OCI-LY7 (cell line): ENCODE data around the gene ALK. TPM values are rescaled to one million over a fixed set of nuclear protein-coding genes. Genes with fewer than 3 reads are reported as not detected.

Experiments used
- BruUV-seq: library from RNA; stranded (reverse); fragments of 400-500 nt; replicated peaks from 2 replicates; lab custom pipeline; 2021; lab: Mats Ljungman, UMichigan
- CTCF ChIA-PET: fragments of 300-600 bp; sonication (Branson Sonifier 250); formaldehyde crosslinking; loops from one replicate; lab custom pipeline; 2022; ENCODE audit warnings: antibody characterized with exemption; ENCODE audit not compliant: unreplicated experiment; lab: Charles Lee
- POLR2A ChIA-PET: fragments of 300-600 bp; sonication (Branson Sonifier 250); formaldehyde crosslinking; loops from one replicate; lab custom pipeline; 2022; ENCODE audit warnings: antibody characterized with exemption; lab: Charles Lee
- DNase-seq: peaks from one replicate; pipeline ENCODE4 v3.0.0-alpha.2; 2015; ENCODE audit warnings: low spot score
- H2AFZ ChIP-seq: fragments of 200-600 bp; sonication (generic), shearing (Covaris generic); 2 replicates; pipeline ENCODE4 v1.6.1; 2014; ENCODE audit warnings: mild to moderate bottlenecking, antibody characterized with exemption, low read length, moderate library complexity
- H3K27ac ChIP-seq: fragments of 200-600 bp; sonication (generic); 2 replicates; pipeline ENCODE4 v1.5.1; 2014; ENCODE audit warnings: mixed run types, low read depth, mild to moderate bottlenecking, moderate library complexity, low read length, inconsistent platforms; ENCODE audit not compliant: poor library complexity, severe bottlenecking
- H3K36me3 ChIP-seq: fragments of 200-600 bp; sonication (generic); 2 replicates; pipeline ENCODE4 v1.6.1; 2014; ENCODE audit warnings: mild to moderate bottlenecking, antibody characterized with exemption, low read length, moderate library complexity, mixed read lengths; ENCODE audit not compliant: insufficient read depth
- H3K4me1 ChIP-seq: fragments of 200-600 bp; sonication (generic); 2 replicates; pipeline ENCODE4 v1.5.1; 2014; ENCODE audit warnings: mild to moderate bottlenecking, low read length; ENCODE audit not compliant: insufficient read depth, poor library complexity, severe bottlenecking
- H3K4me2 ChIP-seq: fragments of 200-600 bp; sonication (generic); 2 replicates; pipeline ENCODE4 v1.6.1; 2014; ENCODE audit warnings: mild to moderate bottlenecking, low read length
- H3K4me3 ChIP-seq: fragments of 200-600 bp; sonication (generic); 2 replicates; pipeline ENCODE4 v1.5.1; 2014; ENCODE audit warnings: mild to moderate bottlenecking, low read depth, low read length; ENCODE audit not compliant: poor library complexity, severe bottlenecking
- H3K79me2 ChIP-seq: fragments of 200-600 bp; sonication (generic); 2 replicates; pipeline ENCODE4 v1.6.1; 2016; ENCODE audit warnings: low read depth, mild to moderate bottlenecking, low read length, moderate library complexity, mixed read lengths; ENCODE audit not compliant: insufficient read depth
- H3K9me2 ChIP-seq: fragments of 200-600 bp; sonication (generic); 2 replicates; pipeline ENCODE4 v1.6.1; 2016; ENCODE audit warnings: mild to moderate bottlenecking, low read length, mixed read lengths; ENCODE audit not compliant: insufficient read depth
- H3K9me3 ChIP-seq: fragments of 200-600 bp; sonication (generic); 2 replicates; pipeline ENCODE4 v1.6.1; 2014; ENCODE audit warnings: mild to moderate bottlenecking, mixed run types, low read length, mixed read lengths
- H4K20me1 ChIP-seq: fragments of 200-600 bp; sonication (generic); 2 replicates; pipeline ENCODE4 v1.6.1; 2014; ENCODE audit warnings: mild to moderate bottlenecking, antibody characterized with exemption, low read length, moderate library complexity, mixed read lengths; ENCODE audit not compliant: insufficient read depth
- CTCF ChIP-seq: fragments of 200-600 bp; sonication (generic); conservative IDR thresholded peaks from 2 replicates; pipeline ENCODE4 v1.5.1; 2014; ENCODE audit warnings: mild to moderate bottlenecking, antibody characterized with exemption, low read length, moderate library complexity, mixed read lengths
- EZH2phosphoT487 ChIP-seq: fragments of 200-600 bp; sonication (generic); IDR thresholded peaks from 2 replicates; pipeline ENCODE4 v1.6.1; 2018; ENCODE audit warnings: low read depth, borderline replicate concordance, mild to moderate bottlenecking, mixed run types, antibody characterized with exemption, low read length, moderate library complexity, mixed read lengths
- intact Hi-C: fragments of 100-400 bp; cut with micrococcal nuclease; formaldehyde crosslinking; loops from one replicate; pipeline ENCODE4 v1.10.0; 2022; ENCODE audit not compliant: unreplicated experiment
- total RNA-seq, 2 experiments: library from RNA; depleted of rRNA in 1 of 2; stranded (reverse); fragments of >200 nt in 1 of 2; shearing (Covaris generic) in 1 of 2; gene quantifications; 2 replicates each; pipeline ENCODE4 v1.2.3, GENCODE V29; 2014 to 2022

Gene ALK
- total RNA-seq, 2 experiments from 2014 or later, result 0.09 TPM; not detected in 1

DNA sequence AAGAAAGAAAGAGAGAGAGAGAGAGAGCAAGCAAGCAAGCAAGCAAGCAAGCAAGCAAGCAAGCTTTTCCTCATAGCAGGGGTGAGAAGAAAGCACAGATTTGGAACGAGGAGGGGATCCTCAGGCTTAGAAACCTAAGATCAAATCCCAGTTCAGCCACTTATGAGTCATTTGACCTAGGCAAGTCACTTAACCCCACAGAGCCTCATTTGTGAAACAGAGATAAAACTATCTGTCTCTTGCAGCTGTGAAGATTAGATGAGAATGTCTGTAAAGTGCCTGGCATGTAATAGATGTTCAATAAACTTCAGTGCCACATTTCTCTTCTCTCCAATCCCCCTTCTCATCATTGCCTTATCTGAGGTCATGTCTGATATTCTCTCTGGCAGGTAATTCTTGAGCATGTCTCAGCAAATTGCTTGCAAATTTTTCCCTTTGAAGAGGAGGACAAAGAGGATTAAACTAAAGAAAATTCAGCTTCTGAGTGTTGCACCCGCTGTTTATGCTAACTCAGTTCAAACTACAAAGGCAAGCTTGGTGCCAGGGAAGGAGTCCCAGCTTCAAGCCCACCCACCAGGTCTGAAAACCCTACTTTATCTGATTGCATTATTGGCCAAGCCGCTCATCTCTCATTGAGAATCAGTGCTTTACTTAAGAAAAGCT, 20.3 kb downstream of the ALK start:
- no TSS peak for BruUV-seq
- CTCF ChIA-PET, result no interaction called here

GRCh38 chr2:29898999-29899398, 22.4 kb downstream of the ALK start:
- POLR2A ChIA-PET, result interaction anchor here (1.1 kb wide), 1 partner anchor 36 kb away, joined by 3 read pairs; no protein-coding TSS in a partner anchor

More for the DNA sequence above, 20.3 kb downstream of the ALK start:
- Histone ChIP-seq H3K4me3 (no peak overlapping the region), H3K9me2 (no peaks in the 10 kb centered on the region), H3K79me2 (no peaks in the 10 kb centered on the region), H3K27ac (no peak overlapping the region), H3K4me1 (no peaks in the 10 kb centered on the region), H2AFZ (no peak overlapping the region), H4K20me1 (no peaks in the 10 kb centered on the region), H3K36me3 (no peaks in the 10 kb centered on the region), H3K4me2 (no peak overlapping the region), H3K9me3 (no peaks in the 10 kb centered on the region)
- DNase-seq, result no peak
- POLR2A ChIA-PET, result no interaction called here
- intact Hi-C loops, result no loop called here
- TF ChIP-seq CTCF (no peak), EZH2phosphoT487 (no peak)

GRCh38 chr2:29894822-29895614, 26.4 kb downstream of the ALK start:
- BruUV-seq, result no TSS peak
- Histone ChIP-seq H2AFZ (no peak overlapping the region), H4K20me1 (no peaks in the 10 kb centered on the region), H3K27ac (no peak overlapping the region), H3K36me3 (no peaks in the 10 kb centered on the region), H3K4me1 (no peaks in the 10 kb centered on the region), H3K4me3 (no peak overlapping the region), H3K9me2 (no peaks in the 10 kb centered on the region), H3K9me3 (no peaks in the 10 kb centered on the region), H3K4me2 (no peak overlapping the region), H3K79me2 (no peaks in the 10 kb centered on the region)
- TF ChIP-seq CTCF (no peak), EZH2phosphoT487 (no peak)
- CTCF ChIA-PET, result no interaction called here
- intact Hi-C loops, result no loop called here
- POLR2A ChIA-PET, result no interaction called here
- no peak for DNase-seq

More at GRCh38 chr2:29898999-29899398, 22.4 kb downstream of the ALK start:
- Histone ChIP-seq H3K79me2 (no peaks in the 10 kb centered on the region), H3K4me2 (no peak overlapping the region), H3K9me3 (no peaks in the 10 kb centered on the region), H3K27ac (no peak overlapping the region), H3K9me2 (no peaks in the 10 kb centered on the region), H4K20me1 (no peaks in the 10 kb centered on the region), H3K36me3 (no peaks in the 10 kb centered on the region), H2AFZ (no peak overlapping the region), H3K4me3 (no peak overlapping the region), H3K4me1 (no peaks in the 10 kb centered on the region)
- no peak for DNase-seq
- no TSS peak for BruUV-seq
- intact Hi-C loops, result no loop called here
- CTCF ChIA-PET, result no interaction called here
- TF ChIP-seq EZH2phosphoT487, result no peak
